Calu3 (cell line): Measurements from ENCODE around the gene CCDC141. TPM values are rescaled to one million over a fixed set of nuclear protein-coding genes. Genes with fewer than 3 reads are reported as not detected.
A peak's percentile ranks its signal among the peaks of the same experiment; 100 is the strongest.

ENCODE experiments used
- Bru-seq: library from RNA; stranded (reverse); fragments of 400-500 nt; gene quantifications from one replicate; lab custom pipeline; 2021; lab: Mats Ljungman, UMichigan
- BruChase-seq, 2 experiments: library from RNA; stranded (reverse); fragments of 400-500 nt; gene quantifications; one replicate each; lab custom pipeline; 2021; lab: Mats Ljungman, UMichigan
- BruUV-seq: library from RNA; stranded (reverse); fragments of 400-500 nt; replicated peaks from 2 replicates; lab custom pipeline; 2021; lab: Mats Ljungman, UMichigan
- CTCF ChIA-PET: fragments of 300-600 bp; sonication (Branson Sonifier 250); formaldehyde crosslinking; loops from one replicate; lab custom pipeline; 2022; ENCODE audit warnings: antibody characterized with exemption; lab: Charles Lee
- DNase-seq: peaks from one replicate; pipeline ENCODE4 v3.0.0; 2022
- H3K27ac Mint-ChIP-seq: one replicate; pipeline ENCODE4 v1.8.0; 2022; ENCODE audit warnings: mixed read lengths; ENCODE audit not compliant: unreplicated experiment
- H3K27me3 Mint-ChIP-seq: one replicate; pipeline ENCODE4 v1.8.0; 2022; ENCODE audit warnings: mixed read lengths; ENCODE audit not compliant: unreplicated experiment
- H3K36me3 Mint-ChIP-seq: one replicate; pipeline ENCODE4 v1.8.0; 2022; ENCODE audit warnings: mild to moderate bottlenecking, moderate library complexity, mixed read lengths; ENCODE audit not compliant: insufficient read depth, unreplicated experiment
- H3K4me1 Mint-ChIP-seq: one replicate; pipeline ENCODE4 v1.8.0; 2022; ENCODE audit warnings: mild to moderate bottlenecking, low read depth, mixed read lengths; ENCODE audit not compliant: unreplicated experiment
- H3K4me3 Mint-ChIP-seq: one replicate; pipeline ENCODE4 v1.8.0; 2022; ENCODE audit warnings: mild to moderate bottlenecking, low read depth, moderate library complexity, mixed read lengths; ENCODE audit not compliant: unreplicated experiment
- H3K9me3 Mint-ChIP-seq: one replicate; pipeline ENCODE4 v1.8.0; 2022; ENCODE audit warnings: low read depth, mixed read lengths; ENCODE audit not compliant: unreplicated experiment
- intact Hi-C: fragments of 100-400 bp; cut with micrococcal nuclease; formaldehyde crosslinking; loops from one replicate; pipeline ENCODE4 v1.10.0; 2022; ENCODE audit not compliant: unreplicated experiment
- long read RNA-seq: library from polyadenylated mRNA; stranded (forward); transcript quantifications from one replicate; pipeline ENCODE4 v2.0.0, GENCODE V29; 2022
- total RNA-seq: library from RNA; stranded (reverse); gene quantifications from 2 replicates; pipeline ENCODE4 v1.2.3, GENCODE V29; 2022
- TF ChIP-seq, protein P1 (sequence below): fragments of 200-600 bp; IDR thresholded peaks from one replicate; pipeline ENCODE4 v1.8.0; 2022; ENCODE audit warnings: antibody characterized with exemption; ENCODE audit not compliant: unreplicated experiment

Gene CCDC141, protein sequence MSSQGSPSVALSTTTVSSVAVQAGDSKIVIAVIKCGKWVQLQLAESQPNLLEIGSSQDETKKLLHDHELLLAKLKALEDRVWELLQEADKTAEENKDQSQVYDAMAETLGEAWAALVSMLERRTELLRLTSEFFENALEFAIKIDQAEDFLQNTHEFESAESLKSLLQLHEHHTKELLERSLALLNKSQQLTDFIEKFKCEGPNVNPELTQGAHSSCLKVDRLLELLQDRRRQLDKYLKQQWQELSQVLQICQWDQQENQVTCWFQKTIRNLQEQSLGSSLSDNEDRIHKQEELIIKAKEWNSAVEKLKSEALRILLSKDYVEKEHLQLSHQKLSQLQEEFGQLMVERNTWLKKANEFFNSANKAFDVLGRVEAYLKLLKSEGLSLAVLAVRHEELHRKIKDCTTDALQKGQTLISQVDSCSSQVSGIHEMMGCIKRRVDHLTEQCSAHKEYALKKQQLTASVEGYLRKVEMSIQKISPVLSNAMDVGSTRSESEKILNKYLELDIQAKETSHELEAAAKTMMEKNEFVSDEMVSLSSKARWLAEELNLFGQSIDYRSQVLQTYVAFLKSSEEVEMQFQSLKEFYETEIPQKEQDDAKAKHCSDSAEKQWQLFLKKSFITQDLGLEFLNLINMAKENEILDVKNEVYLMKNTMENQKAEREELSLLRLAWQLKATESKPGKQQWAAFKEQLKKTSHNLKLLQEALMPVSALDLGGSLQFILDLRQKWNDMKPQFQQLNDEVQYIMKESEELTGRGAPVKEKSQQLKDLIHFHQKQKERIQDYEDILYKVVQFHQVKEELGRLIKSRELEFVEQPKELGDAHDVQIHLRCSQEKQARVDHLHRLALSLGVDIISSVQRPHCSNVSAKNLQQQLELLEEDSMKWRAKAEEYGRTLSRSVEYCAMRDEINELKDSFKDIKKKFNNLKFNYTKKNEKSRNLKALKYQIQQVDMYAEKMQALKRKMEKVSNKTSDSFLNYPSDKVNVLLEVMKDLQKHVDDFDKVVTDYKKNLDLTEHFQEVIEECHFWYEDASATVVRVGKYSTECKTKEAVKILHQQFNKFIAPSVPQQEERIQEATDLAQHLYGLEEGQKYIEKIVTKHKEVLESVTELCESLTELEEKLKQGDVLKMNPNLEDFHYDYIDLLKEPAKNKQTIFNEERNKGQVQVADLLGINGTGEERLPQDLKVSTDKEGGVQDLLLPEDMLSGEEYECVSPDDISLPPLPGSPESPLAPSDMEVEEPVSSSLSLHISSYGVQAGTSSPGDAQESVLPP (N-terminal part only)
- total RNA-seq (0.07 and 0.34 TPM in 2 replicates), Bru-seq, nascent RNA (percentile 10 among the genes with signal in this experiment), BruChase-seq, experiment 1, labeled RNA remaining after a 6-hour chase (percentile 5 among the genes with signal in this experiment), BruChase-seq, experiment 2, labeled RNA remaining after a 2-hour chase (percentile 9 among the genes with signal in this experiment)
- long read RNA-seq, result 0 reads

DNA sequence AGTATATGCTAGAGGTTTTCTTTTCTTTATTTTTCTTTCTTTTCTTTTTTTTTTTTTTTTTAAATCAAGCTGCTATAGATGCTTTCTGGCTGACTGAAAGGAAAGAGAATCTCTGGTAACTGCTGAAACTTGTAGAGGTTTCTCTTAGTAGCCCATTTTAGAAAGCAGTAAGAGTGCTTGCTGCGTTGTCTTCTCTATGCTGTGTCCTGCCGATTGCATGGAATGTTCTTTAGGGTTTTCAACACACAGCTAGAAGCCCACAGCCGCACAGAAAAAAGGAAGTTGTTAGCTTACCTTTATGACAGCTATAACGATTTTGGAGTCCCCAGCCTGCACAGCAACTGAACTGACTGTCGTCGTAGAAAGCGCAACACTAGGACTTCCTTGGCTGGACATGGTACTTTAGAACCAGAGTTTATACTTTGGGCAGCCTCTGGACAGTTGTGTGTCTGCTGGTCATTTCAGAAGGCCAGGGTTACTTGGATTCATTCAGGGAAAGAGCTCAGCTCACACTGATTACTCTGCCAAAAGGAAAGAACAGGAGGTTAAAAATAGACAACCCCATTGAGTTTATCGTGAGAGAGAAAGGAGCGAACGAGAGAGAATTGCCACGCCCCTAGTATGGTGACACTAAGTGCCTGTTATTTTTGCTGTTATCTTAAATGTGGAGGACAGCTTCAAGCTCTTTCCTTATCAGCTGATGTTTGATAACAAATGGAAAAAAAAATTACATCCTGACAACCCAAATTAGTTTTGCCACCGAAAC is at the start of gene CCDC141:
Gene CCDC141 (minus strand): TSS at position 592 of the 766 bp plus-strand sequence. CDS start 196 bp downstream, at position 396.
- intact Hi-C loops, result no loop called here
- peaks cover under 1% of the 10 kb centered on the region for H3K4me1 Mint-ChIP-seq
- CTCF ChIA-PET, result no interaction called here
- no peaks in the 10 kb centered on the region for H3K27me3 Mint-ChIP-seq
- BruUV-seq, result no TSS peak
- TF ChIP-seq, protein P1, sequence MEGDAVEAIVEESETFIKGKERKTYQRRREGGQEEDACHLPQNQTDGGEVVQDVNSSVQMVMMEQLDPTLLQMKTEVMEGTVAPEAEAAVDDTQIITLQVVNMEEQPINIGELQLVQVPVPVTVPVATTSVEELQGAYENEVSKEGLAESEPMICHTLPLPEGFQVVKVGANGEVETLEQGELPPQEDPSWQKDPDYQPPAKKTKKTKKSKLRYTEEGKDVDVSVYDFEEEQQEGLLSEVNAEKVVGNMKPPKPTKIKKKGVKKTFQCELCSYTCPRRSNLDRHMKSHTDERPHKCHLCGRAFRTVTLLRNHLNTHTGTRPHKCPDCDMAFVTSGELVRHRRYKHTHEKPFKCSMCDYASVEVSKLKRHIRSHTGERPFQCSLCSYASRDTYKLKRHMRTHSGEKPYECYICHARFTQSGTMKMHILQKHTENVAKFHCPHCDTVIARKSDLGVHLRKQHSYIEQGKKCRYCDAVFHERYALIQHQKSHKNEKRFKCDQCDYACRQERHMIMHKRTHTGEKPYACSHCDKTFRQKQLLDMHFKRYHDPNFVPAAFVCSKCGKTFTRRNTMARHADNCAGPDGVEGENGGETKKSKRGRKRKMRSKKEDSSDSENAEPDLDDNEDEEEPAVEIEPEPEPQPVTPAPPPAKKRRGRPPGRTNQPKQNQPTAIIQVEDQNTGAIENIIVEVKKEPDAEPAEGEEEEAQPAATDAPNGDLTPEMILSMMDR, result no peak
- H3K27ac Mint-ChIP-seq, result no peak within 1 kb of the TSS
- no peak within 1 kb of the TSS for H3K4me3 Mint-ChIP-seq
- DNase-seq, result no peak
- H3K9me3 Mint-ChIP-seq, result no peaks in the 10 kb centered on the region
- no peaks in the 10 kb centered on the region for H3K36me3 Mint-ChIP-seq

DNA sequence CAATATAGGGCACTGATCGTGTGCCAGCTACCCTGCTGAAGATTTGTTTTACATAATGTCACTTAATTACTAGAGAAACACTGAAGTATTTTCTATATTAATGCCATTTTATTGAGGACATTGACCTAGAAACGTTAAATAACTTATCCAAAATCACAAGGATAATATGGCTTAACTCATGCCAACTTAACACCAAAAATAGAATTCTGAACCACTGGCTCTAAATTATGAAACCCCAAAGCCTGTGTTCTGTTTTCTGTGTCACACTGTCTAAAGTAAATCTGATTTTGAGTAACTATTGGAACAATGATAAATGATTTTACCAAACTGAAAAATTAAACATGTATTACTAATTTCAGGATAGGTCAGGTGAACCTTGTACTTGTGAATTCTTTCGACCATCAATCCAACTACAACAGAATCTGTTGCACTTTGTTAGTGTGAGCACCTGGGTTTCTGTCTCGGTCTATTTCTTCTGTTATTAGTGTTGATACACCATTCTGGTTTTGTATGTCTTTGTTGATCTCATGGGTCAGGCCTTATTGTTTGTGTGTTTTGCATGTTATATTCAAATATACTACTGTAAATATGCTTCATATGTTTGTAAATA is 48.2 kb upstream of the CCDC141 start:
- DNase-seq, result no peak
- Mint-ChIP-seq H3K27ac (peak overlapping the region; percentile 2), H3K4me1 (no peaks in the 10 kb centered on the region), H3K27me3 (no peaks in the 10 kb centered on the region), H3K9me3 (peaks cover 8% of the 10 kb centered on the region), H3K36me3 (peaks cover 11% of the 10 kb centered on the region), H3K4me3 (no peak overlapping the region)
- intact Hi-C loops, result no loop called here
- TF ChIP-seq, protein P1, result no peak
- BruUV-seq, result TSS peak; percentile 11
- CTCF ChIA-PET, result no interaction called here

DNA sequence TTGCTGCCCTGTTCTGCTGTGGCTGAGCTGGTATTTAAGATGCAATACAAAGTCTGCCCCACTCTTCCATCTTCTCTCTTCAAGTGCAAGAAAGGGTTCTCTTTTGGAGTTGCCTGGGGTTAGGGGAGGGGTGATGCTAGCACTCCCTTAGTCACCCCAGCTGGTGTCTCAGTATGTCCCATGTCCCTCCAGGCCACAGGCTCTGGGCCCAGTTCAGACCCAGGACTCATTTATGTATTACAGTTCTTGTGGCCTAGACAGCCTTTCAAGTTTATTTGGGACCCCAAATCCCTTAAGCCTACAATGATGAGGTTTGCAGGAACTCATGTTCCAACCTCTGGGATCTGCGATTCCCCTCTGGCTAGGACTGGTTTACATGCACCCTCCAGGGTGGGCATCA is 47.2 kb upstream of the CCDC141 start:
- intact Hi-C loops, result no loop called here
- no peaks in the 10 kb centered on the region for H3K4me1 Mint-ChIP-seq
- no peaks in the 10 kb centered on the region for H3K27me3 Mint-ChIP-seq
- no peak overlapping the region for H3K4me3 Mint-ChIP-seq
- peaks cover 6% of the 10 kb centered on the region for H3K36me3 Mint-ChIP-seq
- TF ChIP-seq, protein P1, result no peak
- CTCF ChIA-PET, result no interaction called here
- peaks cover 8% of the 10 kb centered on the region for H3K9me3 Mint-ChIP-seq
- H3K27ac Mint-ChIP-seq, result no peak overlapping the region
- DNase-seq, result no peak
- no TSS peak for BruUV-seq
